Measurements from ENCODE around the gene ANO10.
A peak's percentile ranks its signal among the peaks of the same experiment; 100 is the strongest.

Gene ANO10

GRCh38 chr3:43410592-43410991 is 211.2 kb downstream of the ANO10 start:
- DNase-seq = no peak

GRCh38 chr3:43409506-43409905 is 212.3 kb downstream of the ANO10 start:
- no peak for DNase-seq

- DNase-seq = no peak
Measured at GRCh38 chr3:43406643-43407023, 215.2 kb downstream of the ANO10 start.

- DNase-seq = no peak
Measured at GRCh38 chr3:43405888-43406642, 215.7 kb downstream of the ANO10 start.

- DNase-seq = no peak
Measured at GRCh38 chr3:43400781-43401730, 220.8 kb downstream of the ANO10 start.

- DNase-seq = no peak
Measured at GRCh38 chr3:43400167-43400566, 221.6 kb downstream of the ANO10 start.

- DNase-seq = no peak
Measured at GRCh38 chr3:43399034-43399433, 222.8 kb downstream of the ANO10 start.

GRCh38 chr3:43394041-43394554 is 227.7 kb downstream of the ANO10 start:
- DNase-seq = no peak

- DNase-seq = no peak
Measured at GRCh38 chr3:43391621-43392020, 230.2 kb downstream of the ANO10 start.

GRCh38 chr3:43390255-43390588 is 231.6 kb downstream of the ANO10 start:
- no peak for DNase-seq

GRCh38 chr3:43389388-43390254 is 232.2 kb downstream of the ANO10 start:
- peak; percentile 63 for DNase-seq

GRCh38 chr3:43388915-43389314 is 232.9 kb downstream of the ANO10 start:
- no peak for DNase-seq

- no peak for DNase-seq
Measured at GRCh38 chr3:43388175-43388574, 233.6 kb downstream of the ANO10 start.

GRCh38 chr3:43379343-43379742 is 242.5 kb downstream of the ANO10 start:
- no peak for DNase-seq

GRCh38 chr3:43378066-43378935 is 243.5 kb downstream of the ANO10 start:
- DNase-seq = peak; percentile 79

GRCh38 chr3:43373560-43373928 is 248.3 kb downstream of the ANO10 start:
- no peak for DNase-seq

GRCh38 chr3:43372809-43373559 is 248.8 kb downstream of the ANO10 start:
- no peak for DNase-seq

- DNase-seq = no peak
Measured at GRCh38 chr3:43372007-43372740, 249.6 kb downstream of the ANO10 start.

- DNase-seq = no peak
Measured at GRCh38 chr3:43371494-43371893, 250.3 kb downstream of the ANO10 start.

GRCh38 chr3:43370293-43370980 is 251.4 kb downstream of the ANO10 start:
- DNase-seq = no peak
